ENCODE measurements around the gene C20orf144. TPM values are rescaled to one million over a fixed set of nuclear protein-coding genes. Genes with fewer than 3 reads are reported as not detected.
A peak's percentile ranks its signal among the peaks of the same experiment; 100 is the strongest.

The C20orf144 gene
- total and polyA plus RNA-seq, 9 of the 15 experiments (the other 6 are each of a cell fraction or from before 2014, with no cell fraction given), result 0.04 to 0.23 (median 0.11) TPM; not detected in 2

- TF ChIP-seq GTF2A2 (tag; IDR thresholded peaks at IDR 0.05), result no peak
- TF ChIP-seq SMARCA4 (IDR thresholded peaks at IDR 0.05), result no peak
- no peak for TF ChIP-seq ZSCAN32 (CRISPR knock-in tag; IDR thresholded peaks at IDR 0.05)
- peak; percentile 56; the same call in 1 of the 2 replicates for TF ChIP-seq DPF2 (IDR thresholded peaks at IDR 0.05)
- TF ChIP-seq HMBOX1 (IDR thresholded peaks at IDR 0.05), result peak; percentile 68; the same call in 1 of the 2 replicates
- no peak for TF ChIP-seq MEF2A (IDR thresholded peaks at IDR 0.05; ENCODE audit: control insufficient read depth, low read depth, low read length)
- no peak for TF ChIP-seq PHF8 (IDR thresholded peaks at IDR 0.05; ENCODE audit: borderline replicate concordance, low read length)
- TF ChIP-seq UBTF (IDR thresholded peaks at IDR 0.05; ENCODE audit: borderline replicate concordance in 1 of 2, low read depth in 2 of 2, low read length in 2 of 2), result peak; percentile 64 to 93; a peak in 3 of 4 replicates
- TF ChIP-seq MXD1 (CRISPR knock-in tag; IDR thresholded peaks at IDR 0.05; ENCODE audit: borderline replicate concordance, poor library complexity, severe bottlenecking), result no peak
- TF ChIP-seq PYGO2 (tag; IDR thresholded peaks at IDR 0.05), result no peak
- TF ChIP-seq TRIM24 (IDR thresholded peaks at IDR 0.05), result no peak
- no peak for TF ChIP-seq NCOA4 (IDR thresholded peaks at IDR 0.05; ENCODE audit: partially characterized antibody)
- no peak for TF ChIP-seq E4F1 (CRISPR knock-in tag; IDR thresholded peaks at IDR 0.05; ENCODE audit: borderline replicate concordance)
- no peak for TF ChIP-seq ZC3H8 (IDR thresholded peaks at IDR 0.05)
- TF ChIP-seq THRAP3 (IDR thresholded peaks at IDR 0.05; ENCODE audit: borderline replicate concordance), result no peak
- no peak for TF ChIP-seq ZNF449 (CRISPR knock-in tag; IDR thresholded peaks at IDR 0.05)
- TF ChIP-seq NCOA1 (IDR thresholded peaks at IDR 0.05; ENCODE audit: low read depth), result no peak
- no peak for TF ChIP-seq ETV5 (CRISPR knock-in tag; IDR thresholded peaks at IDR 0.05; ENCODE audit: low read depth)
- no peak for TF ChIP-seq CBFA2T2 (conservative IDR thresholded peaks at IDR 0.05)
- no peak for TF ChIP-seq FOXJ3 (CRISPR knock-in tag; IDR thresholded peaks at IDR 0.05)
These were observed 4.4 kb downstream of the C20orf144 start, which contains the start of gene ACTL10 (continued) for GRCh38 chr20:33666293-33667244.

Data from K562 (cell line).